ENCODE measurements around the gene LRRN3.
"Not testable (repeated sequence)": the region's sequence is repeated elsewhere in the genome, so short reads cannot be mapped to it uniquely, and the experiment has no call there.

Gene LRRN3

DNA sequence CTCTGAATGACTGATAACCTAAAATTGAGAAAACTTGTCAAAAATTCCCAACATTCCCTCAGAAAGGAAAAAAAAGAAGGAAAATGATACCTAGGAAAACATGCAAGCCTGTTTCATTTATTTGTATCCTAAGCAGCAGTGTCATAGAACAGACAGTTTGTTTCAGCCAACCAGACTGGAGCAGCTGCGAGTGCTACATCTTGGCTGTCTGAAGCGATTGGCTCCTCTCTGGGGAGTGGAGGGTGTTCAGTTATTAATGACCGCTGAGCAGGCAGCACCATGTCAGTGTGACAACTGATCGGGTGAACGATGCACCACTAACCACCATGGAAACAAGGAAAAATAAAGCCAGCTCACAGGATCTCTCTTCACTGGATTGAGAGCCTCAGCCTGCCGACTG lies at the start of gene LRRN3:
Gene LRRN3, plus strand, starts transcription at position 282 of the 400 bp plus-strand sequence. CDS start 31,646 bp downstream, outside the sequence.
- DNase-seq (ENCODE audit: low read depth, low spot score): peak; percentile 26

GRCh38 chr7:111041577-111041976 lies 49.4 kb upstream of the LRRN3 start:
- DNase-seq (ENCODE audit: low read depth, low spot score): no peak

DNA sequence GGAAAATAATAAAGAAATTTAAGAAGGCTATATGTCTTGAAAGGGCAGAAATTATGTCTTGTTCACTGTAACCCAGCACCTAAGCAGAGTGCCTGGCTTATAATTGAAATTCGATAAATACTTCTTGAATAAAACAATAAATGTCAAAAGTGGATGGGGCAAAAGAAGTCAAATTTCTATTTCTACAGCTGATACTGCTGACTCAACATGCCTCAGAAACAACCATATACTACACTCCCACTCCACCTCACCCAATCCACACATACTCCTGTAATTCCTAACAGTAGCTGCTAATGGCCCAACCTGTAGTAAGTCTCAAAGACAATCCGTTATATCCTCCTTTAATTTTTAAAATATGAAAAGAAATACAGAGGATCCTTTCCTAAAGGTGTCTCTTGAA lies 48.1 kb upstream of the LRRN3 start:
- no peak for DNase-seq (ENCODE audit: low read depth, low spot score)

DNA sequence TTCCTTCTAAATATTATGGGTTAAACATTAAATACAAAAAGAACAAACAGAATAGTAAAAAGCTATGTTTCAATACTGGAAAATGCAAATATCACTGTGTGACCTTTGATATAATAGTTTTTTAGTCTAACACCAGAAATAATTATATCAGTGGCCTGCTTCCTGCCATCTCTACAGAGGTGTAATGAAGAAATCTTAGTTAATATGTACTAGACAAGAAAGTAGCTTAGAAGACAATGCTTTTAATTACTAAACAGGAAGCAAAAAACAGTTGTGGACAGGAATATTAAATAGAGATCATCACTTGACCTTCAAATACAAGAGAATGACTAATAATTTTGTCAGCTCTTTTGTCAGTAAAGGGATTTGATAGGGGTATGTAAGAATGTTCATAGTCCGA lies 47.4 kb upstream of the LRRN3 start:
- no peak for DNase-seq (ENCODE audit: low read depth, low spot score)

DNA sequence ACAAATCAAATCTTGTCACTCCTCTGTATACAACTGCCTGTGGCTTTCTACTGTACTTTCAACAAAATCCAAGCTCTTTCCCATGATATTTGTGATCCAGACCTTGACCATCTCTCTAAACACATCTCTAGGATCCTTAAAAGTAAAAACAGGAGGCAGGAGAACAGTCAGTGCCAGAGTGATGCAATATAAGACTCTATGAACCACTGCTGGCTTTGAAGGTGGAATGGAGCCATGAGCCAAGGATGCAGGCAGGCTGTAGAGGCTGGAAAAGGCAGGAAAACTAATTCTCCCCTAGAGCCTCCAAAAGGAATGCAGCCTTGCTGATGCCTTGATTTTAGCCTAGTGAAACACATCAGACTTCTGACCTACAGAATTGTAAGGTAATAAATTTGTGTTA lies 45.5 kb upstream of the LRRN3 start:
- DNase-seq (ENCODE audit: low read depth, low spot score): no peak

- DNase-seq (ENCODE audit: low read depth, low spot score): no peak
Measured at GRCh38 chr7:111047595-111047994, 43.3 kb upstream of the LRRN3 start.

- DNase-seq (ENCODE audit: low read depth, low spot score): no peak
Measured at GRCh38 chr7:111049971-111050680, 40.8 kb upstream of the LRRN3 start.

DNA sequence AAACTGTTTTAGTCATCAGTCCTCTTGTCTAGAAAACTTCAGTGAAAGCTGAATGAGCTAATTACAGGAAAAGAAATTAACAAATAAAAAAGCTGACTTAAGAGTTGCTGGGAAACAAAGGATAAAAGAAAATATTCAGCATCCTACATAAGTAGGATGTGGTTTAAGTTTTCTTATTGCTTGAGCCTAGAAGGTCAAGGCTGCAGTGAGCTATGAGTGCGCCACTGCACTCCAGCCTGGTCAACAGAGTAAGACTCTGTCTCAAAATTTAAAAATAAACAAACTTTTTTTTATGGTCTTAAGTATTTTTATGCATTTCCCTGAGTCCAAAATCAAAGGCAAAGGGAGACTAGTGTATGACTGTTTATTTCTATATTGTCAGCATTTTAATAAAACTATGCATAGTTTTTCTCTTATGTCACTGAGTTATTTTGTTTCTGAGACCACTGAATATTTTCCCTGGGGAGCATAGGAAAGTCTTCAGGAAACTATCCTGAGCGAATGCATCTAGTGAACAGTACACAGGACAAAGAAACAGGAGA lies 40.0 kb upstream of the LRRN3 start:
- no peak for DNase-seq (ENCODE audit: low read depth, low spot score)

GRCh38 chr7:111051832-111052231 lies 39.1 kb upstream of the LRRN3 start:
- DNase-seq (ENCODE audit: low read depth, low spot score): no peak

- no peak for DNase-seq (ENCODE audit: low read depth, low spot score)
Measured at GRCh38 chr7:111053035-111053434, 37.9 kb upstream of the LRRN3 start.

- no peak for DNase-seq (ENCODE audit: low read depth, low spot score)
Measured at GRCh38 chr7:111056371-111056770, 34.6 kb upstream of the LRRN3 start.

- DNase-seq (ENCODE audit: low read depth, low spot score): no peak
Measured at GRCh38 chr7:111057066-111057465, 33.9 kb upstream of the LRRN3 start.

DNA sequence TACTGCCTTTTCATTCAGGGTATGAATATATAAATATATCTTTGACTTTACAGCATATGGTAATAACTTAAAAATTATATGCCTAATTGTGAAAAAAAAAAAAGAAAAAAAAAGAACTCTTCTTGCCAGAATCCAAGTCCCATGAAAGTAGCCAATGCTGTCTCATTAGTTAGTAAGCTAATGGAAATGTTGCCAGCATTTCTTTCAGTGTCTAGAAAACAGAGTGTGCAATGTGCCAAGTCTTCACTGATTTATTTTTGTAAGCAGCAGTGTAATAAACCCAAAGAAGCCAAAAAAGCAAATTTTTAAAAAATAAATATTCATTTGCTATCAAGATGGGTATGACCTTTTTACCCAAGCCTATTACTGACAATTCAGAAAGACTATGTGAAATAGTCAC lies 31.1 kb upstream of the LRRN3 start:
- no peak for DNase-seq (ENCODE audit: low read depth, low spot score)

DNA sequence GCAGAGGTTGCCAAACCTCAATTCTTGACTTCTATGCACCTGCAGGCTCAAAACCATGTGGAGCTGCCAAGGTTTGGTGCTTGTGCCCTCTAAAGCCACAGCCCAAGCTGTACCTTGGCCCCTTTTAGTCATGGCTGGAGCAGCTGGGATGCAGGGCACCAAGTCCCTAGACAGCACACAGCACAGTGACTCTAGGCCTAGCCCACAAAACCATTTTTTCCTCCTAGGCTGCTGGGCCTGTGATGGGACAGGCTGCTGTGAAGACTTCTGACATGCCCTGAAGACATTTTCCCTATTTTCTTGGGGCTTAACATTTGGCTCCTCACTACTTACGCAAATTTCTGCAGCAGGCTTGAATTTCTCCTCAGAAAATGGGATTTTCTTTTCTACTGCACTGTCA lies 27.8 kb upstream of the LRRN3 start:
- no peak for DNase-seq (ENCODE audit: low read depth, low spot score)

- no peak for DNase-seq (ENCODE audit: low read depth, low spot score)
Measured at GRCh38 chr7:111067251-111067650, 23.7 kb upstream of the LRRN3 start.

DNA sequence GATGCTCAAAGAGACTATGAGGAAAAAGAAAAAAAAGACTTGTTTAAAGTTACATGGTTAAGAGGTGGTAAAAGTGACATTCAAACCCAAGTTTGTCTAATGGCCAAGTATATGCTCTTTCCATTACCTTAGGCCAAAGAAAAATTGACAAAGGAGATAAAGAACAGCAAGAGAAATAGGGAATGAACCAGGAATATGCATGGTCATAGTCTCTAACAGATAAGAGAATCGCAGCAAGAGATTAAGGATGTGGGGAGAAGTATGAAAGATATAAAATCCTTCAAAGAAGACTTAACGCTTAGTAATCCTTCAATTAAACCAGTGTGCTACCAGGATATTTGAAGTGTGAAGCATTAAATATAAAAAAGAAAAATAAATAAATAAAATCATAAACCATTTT lies 23.2 kb upstream of the LRRN3 start:
- DNase-seq (ENCODE audit: low read depth, low spot score): no peak

GRCh38 chr7:111068618-111069017 lies 22.3 kb upstream of the LRRN3 start:
- DNase-seq (ENCODE audit: low read depth, low spot score): no peak

- no peak for DNase-seq (ENCODE audit: low read depth, low spot score)
Measured at GRCh38 chr7:111071556-111071955, 19.4 kb upstream of the LRRN3 start.

- not testable (repeated sequence) for DNase-seq (ENCODE audit: low read depth, low spot score)
Measured at GRCh38 chr7:111072658-111073057, 18.3 kb upstream of the LRRN3 start.

GRCh38 chr7:111074071-111074747 lies 16.7 kb upstream of the LRRN3 start:
- DNase-seq (ENCODE audit: low read depth, low spot score): no peak

DNA sequence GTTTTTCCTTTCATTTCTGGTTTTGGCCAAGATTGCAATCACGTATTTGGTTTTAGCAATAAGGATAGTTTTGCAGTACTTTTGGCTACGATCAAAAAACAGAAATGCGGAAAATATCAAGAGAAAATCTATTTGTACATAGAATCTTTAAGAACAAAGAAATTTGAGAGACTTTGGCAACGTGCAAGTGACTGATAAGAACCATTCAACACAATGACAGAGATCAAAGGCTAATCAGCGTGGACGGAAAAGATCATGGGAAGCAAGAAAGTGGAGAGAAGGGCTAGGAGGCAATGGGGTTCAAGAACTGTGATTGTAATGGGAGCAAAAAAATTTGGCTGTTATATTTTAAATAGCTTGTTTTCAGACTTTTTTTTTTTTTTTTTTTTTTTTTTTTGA lies 16.2 kb upstream of the LRRN3 start:
- no peak for DNase-seq (ENCODE audit: low read depth, low spot score)

DNA sequence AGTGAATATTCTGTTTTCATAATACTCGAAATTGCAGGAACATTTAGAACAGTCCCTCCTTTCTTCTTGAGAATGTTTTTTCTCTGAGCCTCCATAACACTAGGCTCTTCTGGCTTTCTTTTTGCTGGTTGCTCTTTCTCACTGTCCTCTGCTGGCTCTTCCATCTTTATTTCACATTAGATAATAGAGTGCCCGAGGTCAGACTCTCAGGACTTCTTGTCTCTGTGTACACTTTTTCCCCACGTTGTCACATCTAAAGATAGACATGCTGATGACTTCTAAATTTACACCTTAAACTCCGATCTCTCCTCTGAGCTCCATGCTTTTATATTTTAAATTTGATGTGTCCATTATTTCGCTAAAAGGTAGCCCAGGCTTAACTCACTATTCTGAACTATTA lies 15.4 kb upstream of the LRRN3 start:
- no peak for DNase-seq (ENCODE audit: low read depth, low spot score)

- no peak for DNase-seq (ENCODE audit: low read depth, low spot score)
Measured at GRCh38 chr7:111076205-111076604, 14.7 kb upstream of the LRRN3 start.

Measured in activated naive CD8-positive, alpha-beta T cell treated with anti-CD3 and anti-CD28 coated beads, Interleukin-2, amount 50 U/mL, for 16 hours (primary cell).